Ovary (tissue), 3 donors: ENCODE measurements around the gene NIN.

ENCODE experiments used
- EP300 ChIP-seq: sonication (generic); formaldehyde crosslinking; IDR thresholded peaks from one replicate; pipeline ENCODE4 v1.6.1; 2017; ENCODE audit warnings: antibody characterized with exemption
- POLR2A ChIP-seq: fragments of 450-650 bp; IDR thresholded peaks from one replicate; pipeline ENCODE4 v1.6.1; 2017; ENCODE audit warnings: antibody characterized with exemption, mild to moderate bottlenecking, moderate library complexity
- TF ChIP-seq, protein P1 (sequence below), 3 donors: fragments of 450-650 bp in 2 of 3; fragments of 200-600 bp in 1 of 3; IDR thresholded peaks; one replicate each; pipeline versions ENCODE4 v1.5.1 to v1.8.0; 2016 to 2022; ENCODE audit warnings: antibody characterized with exemption in 3 of 3, mild to moderate bottlenecking in 1 of 3
- donor health status: DM: no; HTN: no; CAD: no.

GRCh38 chr14:50830932-50831725 lies at the start of gene NIN:
- TF ChIP-seq, protein P1, sequence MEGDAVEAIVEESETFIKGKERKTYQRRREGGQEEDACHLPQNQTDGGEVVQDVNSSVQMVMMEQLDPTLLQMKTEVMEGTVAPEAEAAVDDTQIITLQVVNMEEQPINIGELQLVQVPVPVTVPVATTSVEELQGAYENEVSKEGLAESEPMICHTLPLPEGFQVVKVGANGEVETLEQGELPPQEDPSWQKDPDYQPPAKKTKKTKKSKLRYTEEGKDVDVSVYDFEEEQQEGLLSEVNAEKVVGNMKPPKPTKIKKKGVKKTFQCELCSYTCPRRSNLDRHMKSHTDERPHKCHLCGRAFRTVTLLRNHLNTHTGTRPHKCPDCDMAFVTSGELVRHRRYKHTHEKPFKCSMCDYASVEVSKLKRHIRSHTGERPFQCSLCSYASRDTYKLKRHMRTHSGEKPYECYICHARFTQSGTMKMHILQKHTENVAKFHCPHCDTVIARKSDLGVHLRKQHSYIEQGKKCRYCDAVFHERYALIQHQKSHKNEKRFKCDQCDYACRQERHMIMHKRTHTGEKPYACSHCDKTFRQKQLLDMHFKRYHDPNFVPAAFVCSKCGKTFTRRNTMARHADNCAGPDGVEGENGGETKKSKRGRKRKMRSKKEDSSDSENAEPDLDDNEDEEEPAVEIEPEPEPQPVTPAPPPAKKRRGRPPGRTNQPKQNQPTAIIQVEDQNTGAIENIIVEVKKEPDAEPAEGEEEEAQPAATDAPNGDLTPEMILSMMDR (IDR thresholded peaks at IDR 0.05), result no peak
- TF ChIP-seq POLR2A (no peak), EP300 (no peak)
